NCI-H1048 (cell line): ENCODE data around the gene PPIP5K1.
A peak's percentile ranks its signal among the peaks of the same experiment; 100 is the strongest.
"Not testable (repeated sequence)": the region's sequence is repeated elsewhere in the genome, so short reads cannot be mapped to it uniquely, and the experiment has no call there.

ENCODE experiments used
- DNase-seq: peaks from one replicate; lab custom pipeline; 2025; lab: John Stamatoyannopoulos, UW

PPIP5K1 gene

GRCh38 chr15:43589778-43590466, at the start of gene PPIP5K1:
TSS of gene PPIP5K1 (minus strand) at chr15:43590208. CDS start at chr15:43584504, 5,704 bp downstream.
- not testable (repeated sequence) for DNase-seq

- not testable (repeated sequence) for DNase-seq
Measured at GRCh38 chr15:43638464-43639204, 48.6 kb upstream of the PPIP5K1 start.

GRCh38 chr15:43626937-43627336, 36.9 kb upstream of the PPIP5K1 start:
- DNase-seq, result not testable (repeated sequence)

GRCh38 chr15:43625106-43625505, 35.1 kb upstream of the PPIP5K1 start:
- DNase-seq, result no peak

GRCh38 chr15:43622068-43622799, 32.2 kb upstream of the PPIP5K1 start:
- not testable (repeated sequence) for DNase-seq

GRCh38 chr15:43618700-43619099, 28.7 kb upstream of the PPIP5K1 start, which contains the start of gene STRC:
TSS of gene STRC (minus strand) at chr15:43618800. CDS start at chr15:43618722, 78 bp downstream.
- DNase-seq, result not testable (repeated sequence)

GRCh38 chr15:43617750-43618149, 27.7 kb upstream of the PPIP5K1 start:
- DNase-seq, result not testable (repeated sequence)

- peak; percentile 75 for DNase-seq
Measured at GRCh38 chr15:43602233-43602632, 12.2 kb upstream of the PPIP5K1 start.

GRCh38 chr15:43600200-43600599, 10.2 kb upstream of the PPIP5K1 start:
- not testable (repeated sequence) for DNase-seq

- DNase-seq, result not testable (repeated sequence)
Measured at GRCh38 chr15:43599131-43599530, 9.1 kb upstream of the PPIP5K1 start.

- not testable (repeated sequence) for DNase-seq
Measured at GRCh38 chr15:43593328-43594190, 3.6 kb upstream of the PPIP5K1 start, which contains the start of gene CKMT1B. TSS of gene CKMT1B (plus strand) at chr15:43594027. CDS start at chr15:43594219, 192 bp downstream.

GRCh38 chr15:43592841-43593240, 2.8 kb upstream of the PPIP5K1 start:
- not testable (repeated sequence) for DNase-seq

GRCh38 chr15:43574607-43575006, 15.4 kb downstream of the PPIP5K1 start:
- DNase-seq, result not testable (repeated sequence)

- DNase-seq, result not testable (repeated sequence)
Measured at GRCh38 chr15:43566615-43567014, 23.4 kb downstream of the PPIP5K1 start.

GRCh38 chr15:43563793-43564192, 26.2 kb downstream of the PPIP5K1 start:
- DNase-seq, result not testable (repeated sequence)

- not testable (repeated sequence) for DNase-seq
Measured at GRCh38 chr15:43562753-43563152, 27.3 kb downstream of the PPIP5K1 start.

- no peak for DNase-seq
Measured at GRCh38 chr15:43552986-43553385, 37.0 kb downstream of the PPIP5K1 start.

- no peak for DNase-seq
Measured at GRCh38 chr15:43552256-43552655, 37.8 kb downstream of the PPIP5K1 start.

- no peak for DNase-seq
Measured at GRCh38 chr15:43550527-43551363, 39.3 kb downstream of the PPIP5K1 start.

GRCh38 chr15:43547539-43547938, 42.5 kb downstream of the PPIP5K1 start:
- no peak for DNase-seq
